ENCODE results near the gene MTCL3. TPM values are rescaled to one million over a fixed set of nuclear protein-coding genes. Genes with fewer than 3 reads are reported as not detected.
"Not testable (repeated sequence)": the region's sequence is repeated elsewhere in the genome, so short reads cannot be mapped to it uniquely, and the experiment has no call there.

Gene MTCL3

DNA sequence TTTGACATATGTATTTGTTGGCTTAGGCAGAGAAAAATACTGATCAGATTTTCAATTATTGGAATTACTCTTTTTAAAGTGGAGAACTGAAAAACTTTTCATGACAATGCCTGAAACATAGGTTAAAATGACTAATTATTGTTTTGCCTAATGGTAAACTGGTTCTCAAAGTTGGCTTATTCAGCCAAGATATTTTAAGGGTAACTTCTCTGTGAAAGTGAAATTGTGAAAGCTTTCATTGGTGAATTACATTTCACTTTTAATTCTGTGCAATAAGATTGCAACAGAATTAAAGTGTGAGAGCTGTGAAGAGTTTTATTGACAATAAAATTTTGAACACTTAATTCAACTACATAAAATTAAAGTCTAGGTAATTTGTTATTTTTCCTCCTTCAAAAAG lies 84.5 kb downstream of the MTCL3 start (continued):
- TF ChIP-seq, protein P1, sequence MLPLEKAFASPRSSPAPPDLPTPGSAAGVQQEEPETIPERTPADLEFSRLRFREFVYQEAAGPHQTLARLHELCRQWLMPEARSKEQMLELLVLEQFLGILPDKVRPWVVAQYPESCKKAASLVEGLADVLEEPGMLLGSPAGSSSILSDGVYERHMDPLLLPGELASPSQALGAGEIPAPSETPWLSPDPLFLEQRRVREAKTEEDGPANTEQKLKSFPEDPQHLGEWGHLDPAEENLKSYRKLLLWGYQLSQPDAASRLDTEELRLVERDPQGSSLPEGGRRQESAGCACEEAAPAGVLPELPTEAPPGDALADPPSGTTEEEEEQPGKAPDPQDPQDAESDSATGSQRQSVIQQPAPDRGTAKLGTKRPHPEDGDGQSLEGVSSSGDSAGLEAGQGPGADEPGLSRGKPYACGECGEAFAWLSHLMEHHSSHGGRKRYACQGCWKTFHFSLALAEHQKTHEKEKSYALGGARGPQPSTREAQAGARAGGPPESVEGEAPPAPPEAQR (CRISPR knock-in tag; IDR thresholded peaks at IDR 0.05) = no peak
- TF ChIP-seq NR3C1 (CRISPR knock-in tag; conservative IDR thresholded peaks at IDR 0.05; ENCODE audit: low read depth) (no peak), SMAD4 (CRISPR knock-in tag; IDR thresholded peaks at IDR 0.05) (no peak), ZBTB21 (CRISPR knock-in tag; IDR thresholded peaks at IDR 0.05; ENCODE audit: borderline replicate concordance) (no peak), ZNF425 (CRISPR knock-in tag; conservative IDR thresholded peaks at IDR 0.05) (no peak), MYBL2 (CRISPR knock-in tag; IDR thresholded peaks at IDR 0.05) (no peak), E2F1 (CRISPR knock-in tag; IDR thresholded peaks at IDR 0.05) (no peak), RORB (CRISPR knock-in tag; IDR thresholded peaks at IDR 0.05) (no peak), TEAD4 (CRISPR knock-in tag; IDR thresholded peaks at IDR 0.05) (no peak), SP1 (CRISPR knock-in tag; conservative IDR thresholded peaks at IDR 0.05) (no peak), ZNF317 (CRISPR knock-in tag; IDR thresholded peaks at IDR 0.05; ENCODE audit: borderline replicate concordance, low read depth) (no peak), ZNF671 (CRISPR knock-in tag; IDR thresholded peaks at IDR 0.05) (no peak)
- TF ChIP-seq, protein P2, sequence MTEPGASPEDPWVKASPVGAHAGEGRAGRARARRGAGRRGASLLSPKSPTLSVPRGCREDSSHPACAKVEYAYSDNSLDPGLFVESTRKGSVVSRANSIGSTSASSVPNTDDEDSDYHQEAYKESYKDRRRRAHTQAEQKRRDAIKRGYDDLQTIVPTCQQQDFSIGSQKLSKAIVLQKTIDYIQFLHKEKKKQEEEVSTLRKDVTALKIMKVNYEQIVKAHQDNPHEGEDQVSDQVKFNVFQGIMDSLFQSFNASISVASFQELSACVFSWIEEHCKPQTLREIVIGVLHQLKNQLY (CRISPR knock-in tag; IDR thresholded peaks at IDR 0.05) = no peak

DNA sequence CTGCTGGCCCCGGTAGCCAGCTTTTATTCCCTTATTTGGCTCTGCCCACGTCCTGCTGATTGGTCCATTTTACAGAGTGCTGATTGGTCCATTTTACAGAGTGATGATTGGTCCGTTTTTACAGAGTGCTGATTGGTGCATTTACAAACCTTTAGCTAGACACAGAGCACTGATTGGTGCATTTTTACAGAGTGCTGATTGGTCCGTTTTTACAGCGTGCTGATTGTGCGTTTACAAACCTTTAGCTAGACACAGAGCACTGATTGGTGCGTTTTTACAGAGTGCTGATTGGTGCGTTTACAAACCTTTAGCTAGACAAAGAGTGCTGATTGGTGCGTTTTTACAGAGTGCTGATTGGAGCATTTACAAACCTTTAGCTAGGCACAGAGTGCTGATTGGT lies 90.6 kb downstream of the MTCL3 start:
- Mint-ChIP-seq H3K9me3 (peaks cover 25% of the 10 kb centered on the region), H3K36me3 (peaks cover 14% of the 10 kb centered on the region)
- DNase-seq (ENCODE audit: low spot score); H3K4me1 Mint-ChIP-seq; CTCF ChIA-PET; H3K4me3 Mint-ChIP-seq; H3K27me3 Mint-ChIP-seq (ENCODE audit: low read depth); POLR2A ChIA-PET; ATAC-seq; H3K27ac Mint-ChIP-seq: not testable (repeated sequence)

- Mint-ChIP-seq H3K27me3 (ENCODE audit: low read depth) (no peaks in the 10 kb centered on the region; the same call in 1 of the 2 replicates), H3K4me3 (no peak overlapping the region), H3K4me1 (peaks cover 10% of the 10 kb centered on the region), H3K9me3 (peaks cover 10% of the 10 kb centered on the region), H3K36me3 (peaks cover 9% of the 10 kb centered on the region), H3K27ac (no peak overlapping the region)
- DNase-seq (ENCODE audit: low spot score) (no peak), ATAC-seq (no peak)
- TF ChIP-seq FOXP1 (CRISPR knock-in tag; IDR thresholded peaks at IDR 0.05; ENCODE audit: borderline replicate concordance) (no peak), MYBL2 (CRISPR knock-in tag; IDR thresholded peaks at IDR 0.05) (no peak), TCF7 (CRISPR knock-in tag; IDR thresholded peaks at IDR 0.05; ENCODE audit: low read depth) (no peak), TEAD1 (CRISPR knock-in tag; IDR thresholded peaks at IDR 0.05) (no peak), ETV6 (CRISPR knock-in tag; IDR thresholded peaks at IDR 0.05) (no peak), HMGXB4 (CRISPR knock-in tag; IDR thresholded peaks at IDR 0.05) (no peak)
- CTCF ChIA-PET = interaction anchor here (0.6 to 0.7 kb wide), 2 partner anchors 12 to 288 kb away, joined by 3 read pairs; no protein-coding TSS in a partner anchor
- POLR2A ChIA-PET = no interaction called here
Measured at GRCh38 chr6:127423921-127424320, 95.2 kb downstream of the MTCL3 start.

Other genes with a start within 250 kb of the MTCL3 start
- gene ECHDC1, start 175.7 kb downstream of the MTCL3 start, total RNA-seq (2021) = 43.1 to 60.0 TPM (median 44.3 TPM) in 3 replicates
- gene KIAA0408, start 59.9 kb downstream of the MTCL3 start, total RNA-seq (2021) = 7.5 to 12.2 TPM (median 9.1 TPM) in 3 replicates
- not detected in 3 replicates for gene C6orf58, start 57.8 kb upstream of the MTCL3 start, total RNA-seq (2021)